Common myeloid progenitor, CD34-positive (primary cell): ENCODE data around the gene FASN.

ENCODE experiments used
- CTCF ChIA-PET: fragments of 350-600 bp; sonication (Branson Sonifier 250); formaldehyde crosslinking; loops from one replicate; lab custom pipeline; 2021; ENCODE audit warnings: antibody characterized with exemption; lab: Charles Lee
- POLR2A ChIA-PET: fragments of 350-600 bp; sonication (Branson Sonifier 250); formaldehyde crosslinking; loops from one replicate; lab custom pipeline; 2021; ENCODE audit warnings: antibody characterized with exemption; lab: Charles Lee
- DNase-seq, 3 donors: peaks; one replicate each; pipeline versions ENCODE4 v3.0.0 to v3.0.0-alpha.2; 2013
- H3K27ac ChIP-seq, 2 experiments: 1 replicate in 1 of 2; 2 replicates in 1 of 2; pipeline ENCODE4 v1.7.0; 2013; ENCODE audit warnings: inconsistent platforms in 2 of 2, low read length in 2 of 2, mild to moderate bottlenecking in 2 of 2, low read depth in 1 of 2, moderate library complexity in 1 of 2; ENCODE audit not compliant: severe bottlenecking in 2 of 2, insufficient read depth in 1 of 2, poor library complexity in 1 of 2
- H3K27me3 ChIP-seq, 5 experiments: replicated peaks in 2 of 5; 1 replicate in 3 of 5; 2 replicates in 2 of 5; pipeline versions ENCODE4 v1.6.1 to v1.7.0; 2013; ENCODE audit warnings: low read length in 4 of 5, mild to moderate bottlenecking in 2 of 5, moderate library complexity in 2 of 5, inconsistent platforms in 1 of 5; ENCODE audit not compliant: insufficient read depth in 5 of 5, control insufficient read depth in 4 of 5
- H3K36me3 ChIP-seq, 4 experiments: 1 replicate in 2 of 4; 2 replicates in 2 of 4; pipeline versions ENCODE4 v1.6.1 to v1.7.0; 2013; ENCODE audit warnings: low read length in 3 of 4, control low read depth in 1 of 4, mild to moderate bottlenecking in 1 of 4; ENCODE audit not compliant: control insufficient read depth in 4 of 4, insufficient read depth in 4 of 4
- H3K4me1 ChIP-seq, 4 experiments: 1 replicate in 3 of 4; 2 replicates in 1 of 4; pipeline versions ENCODE4 v1.6.1 to v1.7.1; 2013; ENCODE audit warnings: low read length in 3 of 4, mild to moderate bottlenecking in 3 of 4, control low read depth in 1 of 4, inconsistent platforms in 1 of 4, moderate library complexity in 1 of 4; ENCODE audit not compliant: control insufficient read depth in 4 of 4, insufficient read depth in 4 of 4; ENCODE audit errors: control extremely low read depth in 1 of 4
- H3K4me3 ChIP-seq, 7 experiments: 1 replicate in 4 of 7; 2 replicates in 3 of 7; pipeline versions ENCODE4 v1.5.1 to v1.7.0; 2013; ENCODE audit warnings: mild to moderate bottlenecking in 7 of 7, low read length in 6 of 7, moderate library complexity in 6 of 7, inconsistent platforms in 2 of 7, low read depth in 2 of 7, control low read depth in 1 of 7; ENCODE audit not compliant: insufficient read depth in 4 of 7, control insufficient read depth in 1 of 7; ENCODE audit errors: extremely low read depth in 1 of 7
- H3K9me3 ChIP-seq, 5 experiments: 1 replicate in 4 of 5; 2 replicates in 1 of 5; pipeline versions ENCODE4 v1.6.1 to v1.7.1; 2013; ENCODE audit warnings: low read length in 4 of 5, mild to moderate bottlenecking in 2 of 5, inconsistent platforms in 1 of 5, low read depth in 1 of 5, moderate library complexity in 1 of 5; ENCODE audit not compliant: control insufficient read depth in 4 of 5, insufficient read depth in 2 of 5; ENCODE audit errors: control extremely low read depth in 1 of 5
- WGBS: methylation state at CpG from one replicate; pipeline ENCODE4 v1.1.5; 2013; ENCODE audit not compliant: insufficient coverage; 5-methylcytosine and 5-hydroxymethylcytosine counted together

The FASN gene

DNA sequence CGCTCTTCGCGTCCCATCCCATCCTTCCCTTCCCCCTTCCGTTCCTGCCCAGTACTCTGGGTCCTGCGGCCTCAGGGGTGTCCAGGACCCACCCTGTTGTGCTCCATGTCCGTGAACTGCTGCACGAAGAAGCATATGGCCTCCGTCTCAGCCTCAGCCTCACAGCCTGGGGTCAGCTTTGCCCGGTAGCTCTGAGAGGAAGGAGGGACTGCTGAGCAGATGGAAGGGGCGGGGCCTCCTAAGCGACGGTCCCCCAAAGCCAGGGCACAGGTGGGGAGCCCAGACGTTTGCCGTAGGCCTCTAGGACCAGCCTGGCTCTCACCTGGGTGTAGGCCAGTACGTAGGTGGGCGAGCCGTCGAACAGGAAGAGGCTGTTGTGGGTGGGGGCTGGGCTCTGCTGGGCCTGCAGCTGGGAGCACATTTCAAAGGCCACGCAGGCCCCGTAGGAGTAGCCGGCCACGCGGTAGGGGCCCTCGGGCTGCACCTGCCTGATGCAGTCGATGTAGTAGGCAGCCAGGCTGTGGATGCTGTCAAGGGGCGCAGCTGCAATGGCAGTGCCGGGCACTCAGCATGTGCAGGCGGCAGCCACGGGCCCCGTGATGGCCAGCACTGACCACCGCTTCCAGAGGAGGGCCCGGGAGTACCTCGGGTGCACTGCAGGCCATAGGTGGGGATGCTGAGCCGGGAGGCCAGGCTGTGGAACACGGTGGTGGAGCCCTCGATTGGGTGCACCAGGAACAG is 17.8 kb downstream of the FASN start:
- 96% methylated on average over 31 of the region's 36 CpGs for WGBS
- no peaks in the 10 kb centered on the region for H3K4me1 ChIP-seq
- H3K27ac ChIP-seq = no peak overlapping the region
- H3K9me3 ChIP-seq = no peaks in the 10 kb centered on the region
- DNase-seq = no peak
- peaks cover 3 to 76% (median 52%) of the 10 kb centered on the region in 4 experiments for H3K36me3 ChIP-seq
- POLR2A ChIA-PET = interaction anchor here (0.6 to 1.4 kb wide), 3 partner anchors 10 to 324 kb away, joined by 3 to 5 read pairs (median 3); partner anchors contain the start of gene FASN
- CTCF ChIA-PET = interaction anchor here (1.6 kb wide), 1 partner anchor 18 kb away, joined by 4 read pairs; no protein-coding TSS in a partner anchor
- no peak overlapping the region for H3K4me3 ChIP-seq
- H3K27me3 ChIP-seq = no peaks in the 10 kb centered on the region

DNA sequence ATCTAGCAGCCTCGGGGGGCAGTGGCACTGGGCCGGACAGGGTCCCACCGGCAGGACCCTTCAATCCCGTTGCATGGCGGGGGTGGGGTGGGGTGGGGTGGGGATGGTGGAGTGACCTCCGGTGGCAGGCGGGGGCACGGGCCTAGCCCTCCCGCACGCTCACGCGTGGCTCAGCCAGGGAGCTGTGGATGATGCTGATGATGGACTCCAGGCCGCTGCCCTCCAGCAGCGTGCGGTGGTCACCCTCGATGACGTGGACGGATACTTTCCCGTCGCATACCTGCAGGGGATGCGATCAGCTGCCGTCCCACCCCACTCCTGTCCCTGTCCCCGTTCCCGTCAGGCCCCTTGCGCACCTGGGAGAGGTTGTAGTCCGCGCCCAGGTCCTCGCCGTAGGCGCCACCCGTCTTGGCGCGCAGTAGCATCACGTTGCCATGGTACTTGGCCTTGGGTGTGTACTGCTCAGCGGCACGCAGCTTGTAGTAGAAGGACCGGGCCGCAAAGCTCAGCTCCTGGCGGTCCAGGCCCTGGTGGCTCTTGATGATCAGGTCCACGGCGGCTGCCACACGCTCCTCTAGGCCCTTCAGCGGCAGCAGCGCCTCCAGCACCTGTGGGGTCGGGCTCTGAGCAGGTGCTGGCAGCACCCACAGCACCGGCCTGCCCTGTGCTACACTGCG is 18.9 kb downstream of the FASN start:
- Histone ChIP-seq H3K27ac (no peak overlapping the region), H3K27me3 (no peaks in the 10 kb centered on the region), H3K9me3 (no peaks in the 10 kb centered on the region), H3K4me1 (no peaks in the 10 kb centered on the region), H3K4me3 (no peak overlapping the region), H3K36me3 (peaks cover 3 to 66% (median 44%) of the 10 kb centered on the region in 4 experiments)
- ChIA-PET CTCF (no interaction called here), POLR2A (no interaction called here)
- DNase-seq = no peak
- WGBS = 96% methylated on average over 40 of the region's 47 CpGs

DNA sequence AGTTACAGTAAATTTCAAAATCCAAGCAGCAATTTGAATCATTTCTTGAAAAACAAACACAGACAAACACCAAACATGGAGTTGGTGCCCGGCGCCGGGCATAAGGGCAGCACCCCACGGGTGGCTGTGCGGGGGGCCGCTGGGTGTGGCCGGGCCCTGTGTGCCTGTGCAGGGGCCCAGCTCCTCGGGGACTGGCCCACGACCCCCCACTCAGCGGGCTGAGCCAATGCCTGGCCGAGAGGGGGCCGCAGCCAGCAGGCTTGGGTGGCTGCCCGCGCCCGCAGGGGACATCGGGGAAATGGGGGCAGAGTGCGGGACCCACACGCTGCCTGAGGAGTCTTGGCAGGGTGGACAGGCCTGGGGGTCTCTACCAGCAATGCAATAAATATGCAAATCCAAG is 19.6 kb downstream of the FASN start:
- H3K9me3 ChIP-seq = no peaks in the 10 kb centered on the region
- H3K27me3 ChIP-seq = no peaks in the 10 kb centered on the region
- ChIA-PET CTCF (no interaction called here), POLR2A (no interaction called here)
- H3K4me3 ChIP-seq = no peak overlapping the region
- DNase-seq = no peak
- no peaks in the 10 kb centered on the region for H3K4me1 ChIP-seq
- WGBS = 99% methylated on average over 15 of the region's 18 CpGs
- H3K27ac ChIP-seq = no peak overlapping the region
- H3K36me3 ChIP-seq = peaks cover 2 to 58% (median 37%) of the 10 kb centered on the region in 4 experiments

DNA sequence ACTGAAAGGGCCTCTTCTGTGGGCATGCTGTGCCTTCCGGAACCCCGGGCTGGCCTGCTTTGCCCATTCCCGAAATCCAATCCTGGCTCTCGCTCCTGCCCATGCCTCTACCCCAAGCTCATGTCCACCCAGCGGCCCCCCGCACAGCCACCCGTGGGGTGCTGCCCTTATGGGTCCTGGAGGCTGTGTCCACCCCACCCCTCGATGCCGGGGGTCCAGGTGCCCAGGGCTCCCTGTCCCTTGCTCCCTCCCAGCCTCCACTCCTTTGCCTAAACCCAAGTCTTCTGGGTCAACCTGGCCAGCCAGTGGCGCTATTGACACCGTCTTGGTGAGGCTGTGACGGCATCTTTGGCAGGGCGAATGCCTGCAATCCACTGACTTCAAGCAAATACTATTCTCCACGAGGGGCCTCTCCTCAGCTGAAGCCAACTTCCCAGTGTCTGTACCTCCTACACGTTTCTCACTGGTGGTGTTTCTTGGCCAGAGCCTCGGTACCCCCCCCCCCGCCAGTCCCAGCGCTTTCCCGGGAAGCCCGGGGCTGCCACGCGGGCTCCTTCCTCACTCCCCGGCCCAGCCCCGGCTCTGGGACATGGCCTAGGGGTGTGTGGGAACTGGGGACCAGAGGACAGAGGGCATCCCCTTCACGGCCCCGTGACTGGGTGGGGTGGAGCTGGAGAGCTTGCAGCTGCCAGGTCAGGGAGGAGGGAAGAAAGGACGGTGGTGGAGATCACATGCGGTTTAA is 20.2 kb downstream of the FASN start:
- H3K4me1 ChIP-seq = no peaks in the 10 kb centered on the region
- WGBS = 92% methylated on average over 23 of the region's 28 CpGs
- no peak for DNase-seq
- ChIA-PET CTCF (no interaction called here), POLR2A (no interaction called here)
- no peak overlapping the region for H3K27ac ChIP-seq
- peaks cover 0 to 52% (median 32%) of the 10 kb centered on the region in 4 experiments for H3K36me3 ChIP-seq
- no peak overlapping the region for H3K4me3 ChIP-seq
- no peaks in the 10 kb centered on the region for H3K9me3 ChIP-seq
- H3K27me3 ChIP-seq = no peaks in the 10 kb centered on the region

DNA sequence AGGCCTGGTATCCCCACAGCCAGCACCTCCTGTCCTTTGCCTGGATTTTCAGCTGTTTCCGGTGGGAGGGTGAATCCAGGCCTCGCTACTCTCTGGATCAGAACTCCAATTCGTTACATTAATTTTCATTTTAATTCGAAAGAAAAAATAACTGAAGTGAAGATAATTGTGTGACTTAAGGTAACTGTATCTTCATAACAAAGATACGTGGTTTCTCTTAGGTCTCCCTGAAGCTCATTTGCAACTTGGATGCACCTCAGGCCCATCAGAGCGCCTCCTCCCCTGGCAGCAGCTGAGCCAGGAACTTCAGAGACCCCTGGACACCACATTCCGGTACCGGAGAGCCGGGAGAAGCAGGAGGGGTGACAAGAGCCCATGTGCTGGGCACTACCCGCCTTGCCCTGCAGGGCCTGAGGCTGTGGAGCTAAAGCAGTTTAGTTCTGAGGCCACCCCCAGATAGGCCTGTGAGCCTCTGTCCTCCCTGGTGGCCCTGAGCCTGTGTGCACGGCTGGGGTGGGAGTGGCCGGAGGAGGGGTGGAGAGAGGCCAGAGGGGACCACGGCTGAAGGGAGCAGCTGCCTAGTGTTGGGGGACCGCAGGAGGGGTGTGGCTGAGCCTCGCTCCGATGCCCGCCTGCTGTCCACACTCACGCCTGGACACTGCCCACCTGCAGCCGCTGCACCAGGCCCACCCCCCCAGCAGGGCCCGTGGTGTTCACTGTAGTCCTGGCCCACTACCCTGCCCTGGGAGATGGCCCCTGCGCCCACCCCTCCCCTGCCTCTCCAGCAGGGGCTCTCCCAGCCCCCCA is 21.0 kb downstream of the FASN start:
- POLR2A ChIA-PET = interaction anchor here (0.5 kb wide), 1 partner anchor 180 kb away, joined by 4 read pairs; no protein-coding TSS in a partner anchor
- no peak overlapping the region for H3K4me3 ChIP-seq
- H3K27me3 ChIP-seq = no peaks in the 10 kb centered on the region
- no peak overlapping the region for H3K27ac ChIP-seq
- WGBS = 97% methylated on average over 20 of the region's 21 CpGs
- H3K9me3 ChIP-seq = no peaks in the 10 kb centered on the region
- CTCF ChIA-PET = interaction anchor here (1.3 kb wide), 1 partner anchor 36 kb away, joined by 4 read pairs; no protein-coding TSS in a partner anchor
- H3K36me3 ChIP-seq = peaks cover 0 to 44% (median 24%) of the 10 kb centered on the region in 4 experiments
- H3K4me1 ChIP-seq = no peaks in the 10 kb centered on the region
- DNase-seq = no peak

DNA sequence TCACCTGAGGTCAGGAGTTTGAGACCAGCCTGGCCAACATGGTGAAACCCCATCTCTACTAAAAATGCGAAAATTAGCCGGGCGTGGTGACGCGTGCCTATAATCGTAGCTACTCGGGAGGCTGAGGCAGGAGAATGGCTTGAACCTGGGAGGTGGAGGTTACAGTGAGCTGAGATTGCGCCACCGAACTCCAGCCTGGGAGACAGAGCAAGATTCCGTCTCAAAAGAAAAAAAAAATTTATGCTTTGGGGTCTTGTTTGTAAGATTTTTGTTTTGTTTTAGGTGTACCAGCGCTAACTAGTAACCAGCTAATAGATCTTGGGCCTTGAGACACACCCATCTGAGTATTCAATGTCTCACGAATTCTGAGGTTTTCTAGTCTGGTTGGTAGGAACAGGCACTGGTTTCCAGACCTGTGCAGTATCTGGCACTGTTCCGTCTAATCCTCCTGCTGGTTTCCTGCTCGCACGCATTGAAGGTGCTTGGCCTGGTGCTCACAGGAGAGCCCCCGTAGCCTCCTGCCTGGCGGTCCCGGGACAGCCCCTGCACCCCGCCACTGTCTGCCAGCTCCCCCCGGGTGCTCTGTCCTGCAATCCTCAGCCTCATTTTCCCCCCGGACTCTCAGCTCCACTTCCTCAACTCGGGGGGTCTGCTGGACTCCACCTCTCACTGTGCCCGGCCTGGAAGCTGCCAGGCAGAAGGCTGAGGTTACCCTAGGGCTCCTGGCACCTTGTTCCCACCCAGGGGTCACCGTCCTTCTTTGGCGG is 21.8 kb downstream of the FASN start:
- WGBS = 89% methylated on average over 25 of the region's 25 CpGs
- no peak for DNase-seq
- no peaks in the 10 kb centered on the region for H3K9me3 ChIP-seq
- H3K4me3 ChIP-seq = no peak overlapping the region
- ChIA-PET POLR2A (interaction anchor here (0.5 kb wide), 1 partner anchor 180 kb away, joined by 4 read pairs; no protein-coding TSS in a partner anchor), CTCF (interaction anchor here (1.3 kb wide), 1 partner anchor 37 kb away, joined by 4 read pairs; no protein-coding TSS in a partner anchor)
- H3K27ac ChIP-seq = no peak overlapping the region
- peaks cover 0 to 37% (median 18%) of the 10 kb centered on the region in 4 experiments for H3K36me3 ChIP-seq
- no peaks in the 10 kb centered on the region for H3K27me3 ChIP-seq
- H3K4me1 ChIP-seq = no peaks in the 10 kb centered on the region
